GM23338 (cell line): ENCODE data around the gene BSCL2. TPM values are rescaled to one million over a fixed set of nuclear protein-coding genes. Genes with fewer than 3 reads are reported as not detected.

Experiments
- ATAC-seq: fragments of 200-7000 bp; cut with Tn5 transposase; 3 replicates; pipeline ENCODE4 v1.9.1; 2020
- DNase-seq: peaks from one replicate; pipeline ENCODE4 v3.0.0-alpha.2; 2015; ENCODE audit warnings: low spot score
- H2AFZ ChIP-seq: fragments of 200-600 bp; sonication (generic); 2 replicates; pipeline ENCODE4 v1.8.0; 2016; ENCODE audit warnings: antibody characterized with exemption, mild to moderate bottlenecking, moderate library complexity
- H3F3A ChIP-seq: fragments of 200-600 bp; sonication (generic); replicated peaks from 2 replicates; pipeline ENCODE4 v1.8.0; 2017; ENCODE audit warnings: antibody characterized with exemption, mixed run types, low read depth
- H3K27ac ChIP-seq: fragments of 200-600 bp; sonication (generic); 2 replicates; pipeline ENCODE4 v1.6.1; 2016; ENCODE audit warnings: low read depth
- H3K27me3 ChIP-seq: fragments of 200-600 bp; sonication (generic); 2 replicates; pipeline ENCODE4 v1.8.0; 2016; ENCODE audit warnings: mild to moderate bottlenecking, mixed run types, moderate library complexity; ENCODE audit not compliant: insufficient read depth
- H3K36me3 ChIP-seq: fragments of 200-600 bp; sonication (generic); 2 replicates; pipeline ENCODE4 v1.8.0; 2016; ENCODE audit warnings: mild to moderate bottlenecking; ENCODE audit not compliant: insufficient read depth
- H3K4me1 ChIP-seq: fragments of 200-600 bp; sonication (generic); 2 replicates; pipeline ENCODE4 v1.8.0; 2016; ENCODE audit warnings: mild to moderate bottlenecking, moderate library complexity; ENCODE audit not compliant: insufficient read depth
- H3K4me2 ChIP-seq: fragments of 200-600 bp; sonication (generic); 2 replicates; pipeline ENCODE4 v1.7.1; 2017; ENCODE audit warnings: mixed run types
- H3K4me3 ChIP-seq: fragments of 200-600 bp; sonication (generic); 2 replicates; pipeline ENCODE4 v1.6.1; 2016; ENCODE audit warnings: mixed run types
- H3K79me2 ChIP-seq: fragments of 200-600 bp; sonication (generic); replicated peaks from 2 replicates; pipeline ENCODE4 v1.8.0; 2017; ENCODE audit warnings: mild to moderate bottlenecking; ENCODE audit not compliant: insufficient read depth
- H3K9me2 ChIP-seq: fragments of 200-600 bp; sonication (generic); 2 replicates; pipeline ENCODE4 v1.8.0; 2017; ENCODE audit not compliant: insufficient read depth
- H4K20me1 ChIP-seq: fragments of 200-600 bp; sonication (generic); replicated peaks from 2 replicates; pipeline ENCODE4 v1.8.0; 2017; ENCODE audit warnings: mild to moderate bottlenecking; ENCODE audit not compliant: insufficient read depth
- H3K27ac Mint-ChIP-seq: 2 replicates; pipeline ENCODE4 v1.8.0; 2020; ENCODE audit warnings: inconsistent platforms, mild to moderate bottlenecking, moderate library complexity, mixed read lengths
- H3K27me3 Mint-ChIP-seq: 3 replicates; pipeline ENCODE4 v1.8.0; 2022; ENCODE audit warnings: low read depth, mild to moderate bottlenecking, moderate library complexity, mixed read lengths, inconsistent platforms; ENCODE audit not compliant: insufficient read depth, poor library complexity
- H3K36me3 Mint-ChIP-seq: 3 replicates; pipeline ENCODE4 v1.8.0; 2021; ENCODE audit warnings: low read depth, mild to moderate bottlenecking, inconsistent platforms, moderate library complexity, mixed read lengths
- H3K4me1 Mint-ChIP-seq: 3 replicates; pipeline ENCODE4 v1.8.0; 2020; ENCODE audit warnings: mild to moderate bottlenecking, inconsistent platforms, mixed read lengths
- H3K4me3 Mint-ChIP-seq: 3 replicates; pipeline ENCODE4 v1.8.0; 2021; ENCODE audit warnings: moderate library complexity, mild to moderate bottlenecking, inconsistent platforms, mixed read lengths
- H3K9me3 Mint-ChIP-seq: 3 replicates; pipeline ENCODE4 v1.8.0; 2020; ENCODE audit warnings: moderate library complexity, mild to moderate bottlenecking, inconsistent platforms, mixed read lengths
- CREB1 ChIP-seq: fragments of 250-450 bp; sonication (Bioruptor Pico); IDR thresholded peaks from 2 replicates; pipeline ENCODE4 v1.5.0; 2020; ENCODE audit warnings: low read depth, mild to moderate bottlenecking, moderate library complexity
- CTCF ChIP-seq, 2 experiments: fragments of 200-600 bp in 1 of 2; sonication (generic) in 1 of 2; conservative IDR thresholded peaks; 2 replicates each; pipeline versions ENCODE4 v1.5.1 to v1.6.1; 2016 to 2017; ENCODE audit warnings: antibody characterized with exemption in 2 of 2, low read depth in 2 of 2, mild to moderate bottlenecking in 2 of 2, moderate library complexity in 1 of 2
- ETS1 ChIP-seq: IDR thresholded peaks from 2 replicates; pipeline ENCODE4 v1.6.1; 2016; ENCODE audit warnings: antibody characterized with exemption
- EZH2 ChIP-seq: fragments of 200-600 bp; sonication (generic); IDR thresholded peaks from one replicate; pipeline ENCODE4 v1.8.0; 2017; ENCODE audit warnings: antibody characterized with exemption, mild to moderate bottlenecking, low read depth; ENCODE audit not compliant: unreplicated experiment
- EZH2phosphoT487 ChIP-seq: fragments of 200-600 bp; sonication (generic); IDR thresholded peaks from one replicate; pipeline ENCODE4 v1.8.1; 2018; ENCODE audit warnings: antibody characterized with exemption; ENCODE audit not compliant: unreplicated experiment
- JUNB ChIP-seq: IDR thresholded peaks from one replicate; pipeline ENCODE4 v1.6.1; 2016; ENCODE audit warnings: antibody characterized with exemption; ENCODE audit not compliant: unreplicated experiment
- NANOG ChIP-seq: IDR thresholded peaks from 2 replicates; pipeline ENCODE4 v1.6.1; 2016; ENCODE audit warnings: antibody characterized with exemption, borderline replicate concordance
- POLR2AphosphoS5 ChIP-seq: IDR thresholded peaks from 2 replicates; pipeline ENCODE4 v1.6.1; 2016; ENCODE audit warnings: antibody characterized with exemption, low read depth
- REST ChIP-seq: IDR thresholded peaks from one replicate; pipeline ENCODE4 v1.6.1; 2018; ENCODE audit warnings: antibody characterized with exemption; ENCODE audit not compliant: unreplicated experiment
- STAT1 ChIP-seq: IDR thresholded peaks from one replicate; pipeline ENCODE4 v1.6.1; 2016; ENCODE audit warnings: antibody characterized with exemption; ENCODE audit not compliant: unreplicated experiment
- ZNF114 ChIP-seq: fragments of 250-450 bp; sonication (Bioruptor Pico); IDR thresholded peaks from 2 replicates; pipeline ENCODE4 v1.5.0; 2020; ENCODE audit warnings: mild to moderate bottlenecking, moderate library complexity
- ZNF331 ChIP-seq: fragments of 250-450 bp; sonication (Bioruptor Pico); IDR thresholded peaks from 2 replicates; pipeline ENCODE4 v1.5.0; 2020; ENCODE audit warnings: low read depth, mild to moderate bottlenecking, moderate library complexity
- ZNF462 ChIP-seq: fragments of 250-450 bp; sonication (Bioruptor Pico); IDR thresholded peaks from 2 replicates; pipeline ENCODE4 v1.5.0; 2020; ENCODE audit warnings: mild to moderate bottlenecking, moderate library complexity
- polyA plus RNA-seq: library from polyadenylated mRNA; unstranded; fragments of >200 nt; fragmentation: Nextera tagmentation; extraction: Ambion mirVana; gene quantifications from 2 replicates; pipeline ENCODE4 v1.2.1, GENCODE V29; 2016
- total RNA-seq: library from RNA; depleted of rRNA; stranded (reverse); fragments of >200 nt; shearing (Covaris generic); gene quantifications from 2 replicates; pipeline ENCODE4 v1.2.3, GENCODE V29; 2014

Gene BSCL2
- total and polyA plus RNA-seq, 2 experiments from 2014 or later: 60.2 to 81.7 TPM

- no peak for DNase-seq
- Histone ChIP-seq H3K4me2 (peak overlapping the region; percentile 39), H3K4me1 (peaks cover 1% of the 10 kb centered on the region; the same call in 1 of the 2 replicates), H3K79me2 (peaks cover 51% of the 10 kb centered on the region), H2AFZ (no peak overlapping the region), H3K27ac (no peak overlapping the region), H4K20me1 (peaks cover 19% of the 10 kb centered on the region), H3K36me3 (peaks cover 10% of the 10 kb centered on the region; the same call in 1 of the 2 replicates), H3K27me3 (no peaks in the 10 kb centered on the region), H3K4me3 (peak overlapping the region; percentile 100; the same call in 1 of the 2 replicates), H3K9me2 (no peaks in the 10 kb centered on the region), H3F3A (0 out of 2 replicates have a peak, but pooled peaks cover 16% of the 10 kb centered on the region)
- Mint-ChIP-seq H3K27me3 (peaks cover 10% of the 10 kb centered on the region), H3K9me3 (peaks cover 2% of the 10 kb centered on the region; the same call in 1 of the 3 replicates), H3K4me3 (peak overlapping the region; percentile 99), H3K4me1 (peaks cover 12% of the 10 kb centered on the region), H3K36me3 (peaks cover 39% of the 10 kb centered on the region), H3K27ac (no peak overlapping the region; the same call in 1 of the 2 replicates)
- TF ChIP-seq CTCF (conservative IDR thresholded peaks at IDR 0.05; ENCODE audit: low read depth in 2 of 2) (no peak), POLR2AphosphoS5 (no peak), JUNB (no peak), ZNF114 (CRISPR knock-in tag) (no peak), ETS1 (no peak), EZH2phosphoT487 (no peak), NANOG (no peak), ZNF462 (no peak), CREB1 (CRISPR knock-in tag) (no peak), ZNF331 (CRISPR knock-in tag) (no peak), STAT1 (no peak), REST (no peak), EZH2 (no peak)
- ATAC-seq: peak; percentile 9
Measured at GRCh38 chr11:62646825-62647608, 60.2 kb downstream of the BSCL2 start.
